ENCODE data around the gene METTL25B. TPM values are rescaled to one million over a fixed set of nuclear protein-coding genes. Genes with fewer than 3 reads are reported as not detected.

METTL25B gene
- total RNA-seq, 1 donor: 12.5 TPM

GRCh38 chr1:156689953-156690674 is 38.2 kb upstream of the METTL25B start:
- H3K4me3 ChIP-seq (ENCODE audit: low read depth, low read length): peak overlapping the region; percentile 4
- TF ChIP-seq CTCF (IDR thresholded peaks at IDR 0.05; ENCODE audit: insufficient read depth, low read depth, low read length): no peak
- DNase-seq (ENCODE audit: low read depth): no peak

- no peak for TF ChIP-seq CTCF (IDR thresholded peaks at IDR 0.05; ENCODE audit: insufficient read depth, low read depth, low read length)
- no peak for DNase-seq (ENCODE audit: low read depth)
- H3K4me3 ChIP-seq (ENCODE audit: low read depth, low read length): no peak overlapping the region
These were observed 37.6 kb upstream of the METTL25B start for GRCh38 chr1:156690675-156691036.

GRCh38 chr1:156691191-156691590 is 37.1 kb upstream of the METTL25B start:
- TF ChIP-seq CTCF (IDR thresholded peaks at IDR 0.05; ENCODE audit: insufficient read depth, low read depth, low read length): no peak
- no peak overlapping the region for H3K4me3 ChIP-seq (ENCODE audit: low read depth, low read length)
- DNase-seq (ENCODE audit: low read depth): no peak

- H3K4me3 ChIP-seq (ENCODE audit: low read depth, low read length): no peak overlapping the region
- TF ChIP-seq CTCF (IDR thresholded peaks at IDR 0.05; ENCODE audit: insufficient read depth, low read depth, low read length): peak; percentile 29
- DNase-seq (ENCODE audit: low read depth): no peak
These were observed 36.4 kb upstream of the METTL25B start for GRCh38 chr1:156691665-156692440.

GRCh38 chr1:156692441-156692924 is 35.8 kb upstream of the METTL25B start:
- no peak overlapping the region for H3K4me3 ChIP-seq (ENCODE audit: low read depth, low read length)
- DNase-seq (ENCODE audit: low read depth): no peak
- no peak for TF ChIP-seq CTCF (IDR thresholded peaks at IDR 0.05; ENCODE audit: insufficient read depth, low read depth, low read length)

GRCh38 chr1:156692925-156693847 is 35.1 kb upstream of the METTL25B start:
- DNase-seq (ENCODE audit: low read depth): no peak
- no peak for TF ChIP-seq CTCF (IDR thresholded peaks at IDR 0.05; ENCODE audit: insufficient read depth, low read depth, low read length)

More at GRCh38 chr1:156692925-156693847, 35.1 kb upstream of the METTL25B start:
- H3K4me3 ChIP-seq (ENCODE audit: low read depth, low read length): no peak overlapping the region

All from fibroblast of villous mesenchyme (primary cell).